Measurements from ENCODE around the gene PPP1R13B. TPM values are rescaled to one million over a fixed set of nuclear protein-coding genes. Genes with fewer than 3 reads are reported as not detected.

PPP1R13B gene
- total and polyA plus RNA-seq, 11 donors: 27.5 to 96.2 (median 75.4) TPM

DNA sequence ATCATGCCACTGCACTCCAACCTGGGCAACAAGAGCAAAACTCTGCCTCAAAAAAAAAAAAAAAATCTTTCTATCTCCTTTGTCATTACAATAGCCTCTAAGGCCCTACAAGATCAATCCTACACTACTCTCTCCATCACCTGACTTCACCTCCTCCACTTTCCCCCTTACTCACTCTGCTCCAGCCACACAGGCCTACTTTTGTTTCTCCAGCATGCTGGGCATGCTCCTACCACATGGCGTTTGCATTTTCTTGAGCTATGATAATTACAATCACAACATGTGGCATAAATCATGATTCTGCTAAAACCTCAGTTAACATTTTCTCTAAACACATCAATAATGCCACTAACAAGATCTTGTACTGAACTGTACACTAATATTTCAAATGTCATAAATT lies 7.8 kb downstream of the PPP1R13B start:
- intact Hi-C loops (cut with DNase I): no loop called here
- Histone ChIP-seq H3K9me3 (no peaks in the 10 kb centered on the region), H3K27ac (peak overlapping the region in 4 of 12 donors; percentile 5 to 69 (median 25)), H3K27me3 (no peaks in the 10 kb centered on the region), H3K4me1 (peaks cover 8 to 69% (median 29%) of the 10 kb centered on the region in 12 donors), H3K4me3 (no peak overlapping the region), H3K36me3 (peaks cover 0 to 17% (median 0%) of the 10 kb centered on the region in 9 donors)
- DNase-seq (no peak), ATAC-seq (no peak)
- no peak for TF ChIP-seq POLR2A (IDR thresholded peaks at IDR 0.05)
- TF ChIP-seq, protein P1, sequence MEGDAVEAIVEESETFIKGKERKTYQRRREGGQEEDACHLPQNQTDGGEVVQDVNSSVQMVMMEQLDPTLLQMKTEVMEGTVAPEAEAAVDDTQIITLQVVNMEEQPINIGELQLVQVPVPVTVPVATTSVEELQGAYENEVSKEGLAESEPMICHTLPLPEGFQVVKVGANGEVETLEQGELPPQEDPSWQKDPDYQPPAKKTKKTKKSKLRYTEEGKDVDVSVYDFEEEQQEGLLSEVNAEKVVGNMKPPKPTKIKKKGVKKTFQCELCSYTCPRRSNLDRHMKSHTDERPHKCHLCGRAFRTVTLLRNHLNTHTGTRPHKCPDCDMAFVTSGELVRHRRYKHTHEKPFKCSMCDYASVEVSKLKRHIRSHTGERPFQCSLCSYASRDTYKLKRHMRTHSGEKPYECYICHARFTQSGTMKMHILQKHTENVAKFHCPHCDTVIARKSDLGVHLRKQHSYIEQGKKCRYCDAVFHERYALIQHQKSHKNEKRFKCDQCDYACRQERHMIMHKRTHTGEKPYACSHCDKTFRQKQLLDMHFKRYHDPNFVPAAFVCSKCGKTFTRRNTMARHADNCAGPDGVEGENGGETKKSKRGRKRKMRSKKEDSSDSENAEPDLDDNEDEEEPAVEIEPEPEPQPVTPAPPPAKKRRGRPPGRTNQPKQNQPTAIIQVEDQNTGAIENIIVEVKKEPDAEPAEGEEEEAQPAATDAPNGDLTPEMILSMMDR (IDR thresholded peaks at IDR 0.05): no peak
- 45 to 54% (median 49%) methylated on average over 1 of the region's 1 CpG for WGBS, 4 donors

DNA sequence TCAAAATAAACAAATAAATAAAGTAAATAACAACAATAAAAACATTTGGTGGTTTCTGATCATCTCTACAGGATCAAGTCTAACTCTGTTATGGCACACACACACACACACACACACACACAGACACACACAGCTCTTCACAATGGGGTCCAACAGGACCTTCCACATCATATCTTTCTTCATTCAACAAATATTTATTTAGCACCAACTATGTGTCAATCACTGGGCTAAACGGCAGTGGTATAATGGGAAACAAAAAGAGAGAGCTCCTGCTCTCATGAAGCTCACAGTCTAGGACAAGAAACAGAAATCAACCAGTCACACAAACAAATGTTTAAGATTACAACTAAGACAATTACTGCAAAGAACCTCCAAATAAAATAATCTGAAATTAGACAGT lies 9.3 kb downstream of the PPP1R13B start:
- no peak overlapping the region for H3K27ac ChIP-seq
- 23 to 40% (median 30%) methylated on average over 1 of the region's 1 CpG for WGBS, 4 donors
- intact Hi-C loops (cut with DNase I): no loop called here
- ATAC-seq (no peak), DNase-seq (no peak)
- peaks cover 0 to 7% (median 0%) of the 10 kb centered on the region in 9 donors for H3K36me3 ChIP-seq
- H3K9me3 ChIP-seq: no peaks in the 10 kb centered on the region
- H3K27me3 ChIP-seq: no peaks in the 10 kb centered on the region
- peaks cover 6 to 69% (median 29%) of the 10 kb centered on the region in 12 donors for H3K4me1 ChIP-seq
- H3K4me3 ChIP-seq: no peak overlapping the region
- TF ChIP-seq, protein P1 (IDR thresholded peaks at IDR 0.05): no peak
- no peak for TF ChIP-seq POLR2A (IDR thresholded peaks at IDR 0.05)

DNA sequence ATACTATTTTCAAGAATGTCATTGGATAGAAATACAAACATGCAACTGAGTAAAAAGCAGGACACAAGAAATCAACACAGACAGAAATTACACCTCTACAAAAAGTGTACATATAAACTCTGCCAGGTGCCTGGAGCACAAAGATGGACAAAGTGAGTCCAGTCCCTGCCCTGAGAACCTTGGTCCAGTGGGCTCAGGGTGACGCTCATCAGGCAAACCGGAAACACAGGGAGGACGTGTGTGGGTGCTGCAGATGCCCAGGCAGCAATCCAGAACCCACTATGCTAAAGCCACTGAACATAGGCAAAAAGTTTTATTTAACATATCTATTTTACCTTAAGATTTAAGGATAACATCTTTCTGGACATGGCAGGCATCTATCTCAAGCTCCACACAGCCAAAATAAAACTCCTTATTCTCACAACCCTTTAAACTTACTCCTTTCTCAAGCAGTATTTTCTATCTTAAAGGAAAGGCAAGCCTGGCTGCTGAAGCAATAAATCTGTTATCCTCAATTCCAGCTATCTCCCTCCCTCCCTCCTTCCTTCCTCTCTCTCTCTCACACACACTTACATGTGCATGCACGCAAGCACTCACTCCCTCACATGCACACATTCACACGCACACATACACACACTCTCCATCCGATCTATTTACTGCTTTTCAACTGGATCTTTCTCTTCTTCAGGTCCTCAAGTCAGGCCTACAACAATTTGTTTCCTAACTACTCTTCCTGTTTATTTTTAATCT lies 10.2 kb downstream of the PPP1R13B start:
- TF ChIP-seq, protein P1 (IDR thresholded peaks at IDR 0.05): no peak
- no peak for TF ChIP-seq POLR2A (IDR thresholded peaks at IDR 0.05)
- peak overlapping the region in 1 of 12 donors; percentile 26 for H3K27ac ChIP-seq

DNA sequence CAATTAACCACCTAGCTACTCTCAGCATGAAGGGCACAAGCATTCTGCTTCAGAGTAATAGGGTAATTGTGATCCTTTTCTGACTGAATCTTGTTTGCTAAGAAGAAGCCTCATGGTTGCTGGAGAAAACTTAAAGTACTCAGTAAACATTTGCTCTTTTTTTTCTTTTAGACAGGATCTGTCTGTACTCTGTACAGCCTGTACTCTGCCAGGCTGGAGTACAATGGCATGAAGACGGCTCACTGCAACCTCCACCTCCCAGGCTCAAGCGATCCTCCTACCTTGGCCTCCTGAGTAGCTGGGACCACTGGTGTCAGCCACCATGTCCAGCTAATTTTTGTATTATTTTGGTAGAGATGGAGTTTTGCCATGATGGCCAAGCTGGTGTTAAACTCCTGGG lies 12.4 kb downstream of the PPP1R13B start:
- WGBS, 4 donors: 88 to 96% (median 92%) methylated on average over 2 of the region's 2 CpGs
- H3K4me1 ChIP-seq: peaks cover 1 to 61% (median 19%) of the 10 kb centered on the region in 12 donors
- H3K27ac ChIP-seq: no peak overlapping the region
- H3K4me3 ChIP-seq: no peak overlapping the region
- no peaks in the 10 kb centered on the region for H3K27me3 ChIP-seq
- intact Hi-C loops (cut with DNase I): no loop called here
- no peaks in the 10 kb centered on the region for H3K9me3 ChIP-seq
- DNase-seq: no peak
- TF ChIP-seq, protein P1 (IDR thresholded peaks at IDR 0.05): no peak
- no peak for TF ChIP-seq POLR2A (IDR thresholded peaks at IDR 0.05)
- H3K36me3 ChIP-seq: no peaks in the 10 kb centered on the region
- no peak for ATAC-seq

More for the DNA sequence above, 10.2 kb downstream of the PPP1R13B start:
- Histone ChIP-seq H3K4me1 (peaks cover 6 to 65% (median 29%) of the 10 kb centered on the region in 12 donors), H3K9me3 (no peaks in the 10 kb centered on the region), H3K27me3 (no peaks in the 10 kb centered on the region), H3K4me3 (no peak overlapping the region), H3K36me3 (no peaks in the 10 kb centered on the region)
- WGBS, 4 donors: 28 to 38% (median 32%) methylated on average over 6 of the region's 6 CpGs
- no peak for ATAC-seq
- intact Hi-C loops (cut with DNase I): no loop called here
- DNase-seq: no peak

All from heart left ventricle (tissue), 16 donors.